Smooth muscle cell (in vitro differentiated cells): Measurements from ENCODE around the gene SH3RF3. TPM values are rescaled to one million over a fixed set of nuclear protein-coding genes. Genes with fewer than 3 reads are reported as not detected.

Experiments used
- DNase-seq: peaks from one replicate; lab custom pipeline; 2025; ENCODE audit not compliant: unreplicated experiment; lab: John Stamatoyannopoulos, UW
- H2AFZ ChIP-seq: fragments of 200-600 bp; sonication (generic); 2 replicates; pipeline ENCODE4 v1.6.0; 2016; ENCODE audit warnings: antibody characterized with exemption, low read depth, mild to moderate bottlenecking
- H3F3A ChIP-seq: fragments of 200-600 bp; sonication (generic); 2 replicates; pipeline ENCODE4 v1.6.0; 2017; ENCODE audit warnings: antibody characterized with exemption, low read depth
- H3K27ac ChIP-seq: fragments of 200-600 bp; sonication (generic); 2 replicates; pipeline ENCODE4 v1.5.1; 2016; ENCODE audit warnings: low read depth, mild to moderate bottlenecking
- H3K27me3 ChIP-seq: fragments of 200-600 bp; sonication (generic); 2 replicates; pipeline ENCODE4 v1.6.1; 2016; ENCODE audit warnings: low read depth, mild to moderate bottlenecking
- H3K36me3 ChIP-seq: fragments of 200-600 bp; sonication (generic); 2 replicates; pipeline ENCODE4 v1.5.1; 2016; ENCODE audit warnings: low read depth
- H3K4me1 ChIP-seq: fragments of 200-600 bp; sonication (generic); 2 replicates; pipeline ENCODE4 v1.5.1; 2016; ENCODE audit warnings: low read depth
- H3K4me2 ChIP-seq: fragments of 200-600 bp; sonication (generic); 2 replicates; pipeline ENCODE4 v1.6.0; 2016; ENCODE audit warnings: mild to moderate bottlenecking
- H3K4me3 ChIP-seq: fragments of 200-600 bp; sonication (generic); 2 replicates; pipeline ENCODE4 v1.5.1; 2016; ENCODE audit warnings: mild to moderate bottlenecking
- H3K79me2 ChIP-seq: fragments of 200-600 bp; sonication (generic); 2 replicates; pipeline ENCODE4 v1.6.0; 2016; ENCODE audit warnings: low read depth, mild to moderate bottlenecking
- H3K9ac ChIP-seq: fragments of 200-600 bp; sonication (generic); 2 replicates; pipeline ENCODE4 v1.6.0; 2016; ENCODE audit warnings: low read depth
- H3K9me3 ChIP-seq: fragments of 200-600 bp; sonication (generic); replicated peaks from 2 replicates; pipeline ENCODE4 v1.5.1; 2016; ENCODE audit warnings: low read depth
- H4K20me1 ChIP-seq: fragments of 200-600 bp; sonication (generic); 2 replicates; pipeline ENCODE4 v1.6.0; 2016; ENCODE audit warnings: low read depth
- WGBS: methylation state at CpG from one replicate; pipeline ENCODE4 v1.1.7; 2016; ENCODE audit warnings: low lambda C conversion rate; 5-methylcytosine and 5-hydroxymethylcytosine counted together
- polyA plus RNA-seq: library from polyadenylated mRNA; unstranded; fragments of >200 nt; fragmentation: Nextera tagmentation; extraction: Ambion mirVana; gene quantifications from 2 replicates; pipeline ENCODE4 v1.2.1, GENCODE V29; 2016
- total RNA-seq: library from RNA; depleted of rRNA; stranded (reverse); fragments of >200 nt; gene quantifications from 2 replicates; pipeline ENCODE4 v1.2.3, GENCODE V29; 2014
- TF ChIP-seq, protein P1 (sequence below): fragments of 200-600 bp; sonication (generic); IDR thresholded peaks from 2 replicates; pipeline ENCODE4 v1.5.1; 2017; ENCODE audit warnings: borderline replicate concordance, mild to moderate bottlenecking, antibody characterized with exemption; ENCODE audit not compliant: insufficient read depth, poor library complexity, severe bottlenecking

The SH3RF3 gene
- total and polyA plus RNA-seq, 2 experiments from 2014 or later: 6.6 to 11.8 TPM

GRCh38 chr2:109189751-109190150, 60.7 kb downstream of the SH3RF3 start:
- TF ChIP-seq, protein P1, sequence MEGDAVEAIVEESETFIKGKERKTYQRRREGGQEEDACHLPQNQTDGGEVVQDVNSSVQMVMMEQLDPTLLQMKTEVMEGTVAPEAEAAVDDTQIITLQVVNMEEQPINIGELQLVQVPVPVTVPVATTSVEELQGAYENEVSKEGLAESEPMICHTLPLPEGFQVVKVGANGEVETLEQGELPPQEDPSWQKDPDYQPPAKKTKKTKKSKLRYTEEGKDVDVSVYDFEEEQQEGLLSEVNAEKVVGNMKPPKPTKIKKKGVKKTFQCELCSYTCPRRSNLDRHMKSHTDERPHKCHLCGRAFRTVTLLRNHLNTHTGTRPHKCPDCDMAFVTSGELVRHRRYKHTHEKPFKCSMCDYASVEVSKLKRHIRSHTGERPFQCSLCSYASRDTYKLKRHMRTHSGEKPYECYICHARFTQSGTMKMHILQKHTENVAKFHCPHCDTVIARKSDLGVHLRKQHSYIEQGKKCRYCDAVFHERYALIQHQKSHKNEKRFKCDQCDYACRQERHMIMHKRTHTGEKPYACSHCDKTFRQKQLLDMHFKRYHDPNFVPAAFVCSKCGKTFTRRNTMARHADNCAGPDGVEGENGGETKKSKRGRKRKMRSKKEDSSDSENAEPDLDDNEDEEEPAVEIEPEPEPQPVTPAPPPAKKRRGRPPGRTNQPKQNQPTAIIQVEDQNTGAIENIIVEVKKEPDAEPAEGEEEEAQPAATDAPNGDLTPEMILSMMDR: no peak
- H3K4me2 ChIP-seq: no peak overlapping the region
- DNase-seq: no peak
- H3K36me3 ChIP-seq: no peaks in the 10 kb centered on the region
- no peaks in the 10 kb centered on the region for H3K4me1 ChIP-seq
- peaks cover 86% of the 10 kb centered on the region for H4K20me1 ChIP-seq
- no peaks in the 10 kb centered on the region for H3K9me3 ChIP-seq
- H3K4me3 ChIP-seq: no peak overlapping the region
- H3K79me2 ChIP-seq: peaks cover 13% of the 10 kb centered on the region
- no peak overlapping the region for H3K27ac ChIP-seq
- no peaks in the 10 kb centered on the region for H3F3A ChIP-seq
- WGBS: 80% methylated on average over 5 of the region's 5 CpGs
- no peak overlapping the region for H2AFZ ChIP-seq
- no peaks in the 10 kb centered on the region for H3K27me3 ChIP-seq
- no peak overlapping the region for H3K9ac ChIP-seq

- no peak for DNase-seq
- H2AFZ ChIP-seq: no peak overlapping the region
These were observed 65.0 kb downstream of the SH3RF3 start for GRCh38 chr2:109193807-109194619.

DNA sequence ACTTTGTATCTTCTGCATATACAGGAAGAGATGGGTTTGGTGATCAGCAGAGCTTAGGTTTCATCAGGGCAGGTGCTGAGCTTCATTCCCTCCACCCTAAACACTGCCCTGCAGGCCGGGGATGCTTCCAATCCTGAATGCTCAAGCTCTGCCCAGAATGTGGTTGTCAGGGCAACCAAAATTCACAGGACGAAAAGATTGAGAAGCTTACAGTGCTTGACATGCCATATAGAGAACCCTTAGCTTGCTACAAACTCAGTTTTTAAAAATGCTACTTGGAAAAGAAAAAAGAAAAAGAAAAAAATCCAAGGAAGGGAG, 65.6 kb downstream of the SH3RF3 start:
- TF ChIP-seq, protein P1: no peak
- Histone ChIP-seq H3F3A (no peaks in the 10 kb centered on the region), H3K36me3 (no peaks in the 10 kb centered on the region), H3K27ac (no peak overlapping the region), H3K4me2 (no peak overlapping the region), H2AFZ (no peak overlapping the region), H3K27me3 (no peaks in the 10 kb centered on the region), H3K9me3 (no peaks in the 10 kb centered on the region), H3K79me2 (peaks cover 28% of the 10 kb centered on the region), H3K4me3 (no peak overlapping the region), H3K4me1 (no peaks in the 10 kb centered on the region), H4K20me1 (peaks cover 90% of the 10 kb centered on the region), H3K9ac (no peak overlapping the region)
- DNase-seq: no peak
- WGBS: 64% methylated on average over 2 of the region's 2 CpGs

More at GRCh38 chr2:109193807-109194619, 65.0 kb downstream of the SH3RF3 start:
- Histone ChIP-seq H3K9me3 (no peaks in the 10 kb centered on the region), H3K4me2 (no peak overlapping the region), H3K27me3 (no peaks in the 10 kb centered on the region), H3F3A (no peaks in the 10 kb centered on the region), H3K4me3 (no peak overlapping the region), H3K27ac (no peak overlapping the region), H4K20me1 (peaks cover 96% of the 10 kb centered on the region), H3K9ac (no peak overlapping the region), H3K4me1 (no peaks in the 10 kb centered on the region), H3K79me2 (peaks cover 28% of the 10 kb centered on the region), H3K36me3 (no peaks in the 10 kb centered on the region)
- WGBS: 88% methylated on average over 17 of the region's 17 CpGs
- TF ChIP-seq, protein P1: no peak
